GM23338 (cell line): ENCODE data around the gene SLC2A4RG. TPM values are rescaled to one million over a fixed set of nuclear protein-coding genes. Genes with fewer than 3 reads are reported as not detected.

Experiments used
- ATAC-seq: fragments of 200-7000 bp; cut with Tn5 transposase; 3 replicates; pipeline ENCODE4 v1.9.1; 2020
- DNase-seq: peaks from one replicate; pipeline ENCODE4 v3.0.0-alpha.2; 2015; ENCODE audit warnings: low spot score
- H2AFZ ChIP-seq: fragments of 200-600 bp; sonication (generic); 2 replicates; pipeline ENCODE4 v1.8.0; 2016; ENCODE audit warnings: antibody characterized with exemption, mild to moderate bottlenecking, moderate library complexity
- H3F3A ChIP-seq: fragments of 200-600 bp; sonication (generic); replicated peaks from 2 replicates; pipeline ENCODE4 v1.8.0; 2017; ENCODE audit warnings: antibody characterized with exemption, mixed run types, low read depth
- H3K27ac ChIP-seq: fragments of 200-600 bp; sonication (generic); 2 replicates; pipeline ENCODE4 v1.6.1; 2016; ENCODE audit warnings: low read depth
- H3K27me3 ChIP-seq: fragments of 200-600 bp; sonication (generic); 2 replicates; pipeline ENCODE4 v1.8.0; 2016; ENCODE audit warnings: mild to moderate bottlenecking, mixed run types, moderate library complexity; ENCODE audit not compliant: insufficient read depth
- H3K36me3 ChIP-seq: fragments of 200-600 bp; sonication (generic); 2 replicates; pipeline ENCODE4 v1.8.0; 2016; ENCODE audit warnings: mild to moderate bottlenecking; ENCODE audit not compliant: insufficient read depth
- H3K4me1 ChIP-seq: fragments of 200-600 bp; sonication (generic); 2 replicates; pipeline ENCODE4 v1.8.0; 2016; ENCODE audit warnings: mild to moderate bottlenecking, moderate library complexity; ENCODE audit not compliant: insufficient read depth
- H3K4me2 ChIP-seq: fragments of 200-600 bp; sonication (generic); 2 replicates; pipeline ENCODE4 v1.7.1; 2017; ENCODE audit warnings: mixed run types
- H3K4me3 ChIP-seq: fragments of 200-600 bp; sonication (generic); 2 replicates; pipeline ENCODE4 v1.6.1; 2016; ENCODE audit warnings: mixed run types
- H3K79me2 ChIP-seq: fragments of 200-600 bp; sonication (generic); replicated peaks from 2 replicates; pipeline ENCODE4 v1.8.0; 2017; ENCODE audit warnings: mild to moderate bottlenecking; ENCODE audit not compliant: insufficient read depth
- H3K9me2 ChIP-seq: fragments of 200-600 bp; sonication (generic); 2 replicates; pipeline ENCODE4 v1.8.0; 2017; ENCODE audit not compliant: insufficient read depth
- H4K20me1 ChIP-seq: fragments of 200-600 bp; sonication (generic); replicated peaks from 2 replicates; pipeline ENCODE4 v1.8.0; 2017; ENCODE audit warnings: mild to moderate bottlenecking; ENCODE audit not compliant: insufficient read depth
- H3K27ac Mint-ChIP-seq: 2 replicates; pipeline ENCODE4 v1.8.0; 2020; ENCODE audit warnings: inconsistent platforms, mild to moderate bottlenecking, moderate library complexity, mixed read lengths
- H3K27me3 Mint-ChIP-seq: 3 replicates; pipeline ENCODE4 v1.8.0; 2022; ENCODE audit warnings: low read depth, mild to moderate bottlenecking, moderate library complexity, mixed read lengths, inconsistent platforms; ENCODE audit not compliant: insufficient read depth, poor library complexity
- H3K36me3 Mint-ChIP-seq: 3 replicates; pipeline ENCODE4 v1.8.0; 2021; ENCODE audit warnings: low read depth, mild to moderate bottlenecking, inconsistent platforms, moderate library complexity, mixed read lengths
- H3K4me1 Mint-ChIP-seq: 3 replicates; pipeline ENCODE4 v1.8.0; 2020; ENCODE audit warnings: mild to moderate bottlenecking, inconsistent platforms, mixed read lengths
- H3K4me3 Mint-ChIP-seq: 3 replicates; pipeline ENCODE4 v1.8.0; 2021; ENCODE audit warnings: moderate library complexity, mild to moderate bottlenecking, inconsistent platforms, mixed read lengths
- H3K9me3 Mint-ChIP-seq: 3 replicates; pipeline ENCODE4 v1.8.0; 2020; ENCODE audit warnings: moderate library complexity, mild to moderate bottlenecking, inconsistent platforms, mixed read lengths
- CREB1 ChIP-seq: fragments of 250-450 bp; sonication (Bioruptor Pico); IDR thresholded peaks from 2 replicates; pipeline ENCODE4 v1.5.0; 2020; ENCODE audit warnings: low read depth, mild to moderate bottlenecking, moderate library complexity
- CTCF ChIP-seq, 2 experiments: fragments of 200-600 bp in 1 of 2; sonication (generic) in 1 of 2; conservative IDR thresholded peaks; 2 replicates each; pipeline versions ENCODE4 v1.5.1 to v1.6.1; 2016 to 2017; ENCODE audit warnings: antibody characterized with exemption in 2 of 2, low read depth in 2 of 2, mild to moderate bottlenecking in 2 of 2, moderate library complexity in 1 of 2
- ETS1 ChIP-seq: IDR thresholded peaks from 2 replicates; pipeline ENCODE4 v1.6.1; 2016; ENCODE audit warnings: antibody characterized with exemption
- EZH2 ChIP-seq: fragments of 200-600 bp; sonication (generic); IDR thresholded peaks from one replicate; pipeline ENCODE4 v1.8.0; 2017; ENCODE audit warnings: antibody characterized with exemption, mild to moderate bottlenecking, low read depth; ENCODE audit not compliant: unreplicated experiment
- JUNB ChIP-seq: IDR thresholded peaks from one replicate; pipeline ENCODE4 v1.6.1; 2016; ENCODE audit warnings: antibody characterized with exemption; ENCODE audit not compliant: unreplicated experiment
- NANOG ChIP-seq: IDR thresholded peaks from 2 replicates; pipeline ENCODE4 v1.6.1; 2016; ENCODE audit warnings: antibody characterized with exemption, borderline replicate concordance
- POLR2AphosphoS5 ChIP-seq: IDR thresholded peaks from 2 replicates; pipeline ENCODE4 v1.6.1; 2016; ENCODE audit warnings: antibody characterized with exemption, low read depth
- STAT1 ChIP-seq: IDR thresholded peaks from one replicate; pipeline ENCODE4 v1.6.1; 2016; ENCODE audit warnings: antibody characterized with exemption; ENCODE audit not compliant: unreplicated experiment
- ZNF114 ChIP-seq: fragments of 250-450 bp; sonication (Bioruptor Pico); IDR thresholded peaks from 2 replicates; pipeline ENCODE4 v1.5.0; 2020; ENCODE audit warnings: mild to moderate bottlenecking, moderate library complexity
- polyA plus RNA-seq: library from polyadenylated mRNA; unstranded; fragments of >200 nt; fragmentation: Nextera tagmentation; extraction: Ambion mirVana; gene quantifications from 2 replicates; pipeline ENCODE4 v1.2.1, GENCODE V29; 2016
- total RNA-seq: library from RNA; depleted of rRNA; stranded (reverse); fragments of >200 nt; shearing (Covaris generic); gene quantifications from 2 replicates; pipeline ENCODE4 v1.2.3, GENCODE V29; 2014
- TF ChIP-seq, protein P1 (sequence below): fragments of 250-450 bp; sonication (Bioruptor Pico); IDR thresholded peaks from 2 replicates; pipeline ENCODE4 v1.5.0; 2020; ENCODE audit warnings: mild to moderate bottlenecking, moderate library complexity
- TF ChIP-seq, protein P2 (sequence below): IDR thresholded peaks from one replicate; pipeline ENCODE4 v1.6.1; 2018; ENCODE audit warnings: antibody characterized with exemption; ENCODE audit not compliant: unreplicated experiment

The SLC2A4RG gene
- total and polyA plus RNA-seq, 2 experiments from 2014 or later, result 22.8 to 42.0 TPM

DNA sequence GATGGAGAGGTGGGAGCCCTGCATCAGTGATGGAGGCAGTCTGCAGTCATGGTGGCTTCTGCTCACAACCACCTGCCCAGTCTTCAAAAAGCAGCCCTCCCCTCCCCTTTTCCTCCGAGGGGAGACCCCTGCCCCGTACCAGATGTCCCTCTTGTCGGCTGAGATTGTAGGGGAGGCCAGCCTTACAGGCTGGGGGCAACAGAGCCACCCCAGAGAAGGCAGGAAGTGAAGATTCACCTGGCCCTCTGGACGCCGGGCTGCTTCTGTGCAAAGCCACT lies 38.6 kb upstream of the SLC2A4RG start:
- peaks cover 16% of the 10 kb centered on the region for H3K27me3 Mint-ChIP-seq
- Histone ChIP-seq H3K36me3 (no peaks in the 10 kb centered on the region), H3F3A (peaks cover 4% of the 10 kb centered on the region; the same call in 1 of the 2 replicates), H3K27ac (no peak overlapping the region), H3K27me3 (no peaks in the 10 kb centered on the region), H4K20me1 (peaks cover 4% of the 10 kb centered on the region; the same call in 1 of the 2 replicates), H3K4me3 (no peak overlapping the region), H3K9me2 (no peaks in the 10 kb centered on the region), H3K4me2 (no peak overlapping the region), H3K79me2 (no peaks in the 10 kb centered on the region), H2AFZ (no peak overlapping the region), H3K4me1 (no peaks in the 10 kb centered on the region)
- H3K4me1 Mint-ChIP-seq, result peaks cover 3% of the 10 kb centered on the region; the same call in 2 of the 3 replicates
- H3K4me3 Mint-ChIP-seq, result no peak overlapping the region
- no peak for TF ChIP-seq STAT1
- TF ChIP-seq CREB1, result no peak
- TF ChIP-seq NANOG, result no peak
- no peak for TF ChIP-seq POLR2AphosphoS5
- TF ChIP-seq ZNF114 (CRISPR knock-in tag), result no peak
- TF ChIP-seq ETS1, result no peak
- no peak for TF ChIP-seq EZH2
- TF ChIP-seq JUNB, result no peak
- TF ChIP-seq, protein P1, sequence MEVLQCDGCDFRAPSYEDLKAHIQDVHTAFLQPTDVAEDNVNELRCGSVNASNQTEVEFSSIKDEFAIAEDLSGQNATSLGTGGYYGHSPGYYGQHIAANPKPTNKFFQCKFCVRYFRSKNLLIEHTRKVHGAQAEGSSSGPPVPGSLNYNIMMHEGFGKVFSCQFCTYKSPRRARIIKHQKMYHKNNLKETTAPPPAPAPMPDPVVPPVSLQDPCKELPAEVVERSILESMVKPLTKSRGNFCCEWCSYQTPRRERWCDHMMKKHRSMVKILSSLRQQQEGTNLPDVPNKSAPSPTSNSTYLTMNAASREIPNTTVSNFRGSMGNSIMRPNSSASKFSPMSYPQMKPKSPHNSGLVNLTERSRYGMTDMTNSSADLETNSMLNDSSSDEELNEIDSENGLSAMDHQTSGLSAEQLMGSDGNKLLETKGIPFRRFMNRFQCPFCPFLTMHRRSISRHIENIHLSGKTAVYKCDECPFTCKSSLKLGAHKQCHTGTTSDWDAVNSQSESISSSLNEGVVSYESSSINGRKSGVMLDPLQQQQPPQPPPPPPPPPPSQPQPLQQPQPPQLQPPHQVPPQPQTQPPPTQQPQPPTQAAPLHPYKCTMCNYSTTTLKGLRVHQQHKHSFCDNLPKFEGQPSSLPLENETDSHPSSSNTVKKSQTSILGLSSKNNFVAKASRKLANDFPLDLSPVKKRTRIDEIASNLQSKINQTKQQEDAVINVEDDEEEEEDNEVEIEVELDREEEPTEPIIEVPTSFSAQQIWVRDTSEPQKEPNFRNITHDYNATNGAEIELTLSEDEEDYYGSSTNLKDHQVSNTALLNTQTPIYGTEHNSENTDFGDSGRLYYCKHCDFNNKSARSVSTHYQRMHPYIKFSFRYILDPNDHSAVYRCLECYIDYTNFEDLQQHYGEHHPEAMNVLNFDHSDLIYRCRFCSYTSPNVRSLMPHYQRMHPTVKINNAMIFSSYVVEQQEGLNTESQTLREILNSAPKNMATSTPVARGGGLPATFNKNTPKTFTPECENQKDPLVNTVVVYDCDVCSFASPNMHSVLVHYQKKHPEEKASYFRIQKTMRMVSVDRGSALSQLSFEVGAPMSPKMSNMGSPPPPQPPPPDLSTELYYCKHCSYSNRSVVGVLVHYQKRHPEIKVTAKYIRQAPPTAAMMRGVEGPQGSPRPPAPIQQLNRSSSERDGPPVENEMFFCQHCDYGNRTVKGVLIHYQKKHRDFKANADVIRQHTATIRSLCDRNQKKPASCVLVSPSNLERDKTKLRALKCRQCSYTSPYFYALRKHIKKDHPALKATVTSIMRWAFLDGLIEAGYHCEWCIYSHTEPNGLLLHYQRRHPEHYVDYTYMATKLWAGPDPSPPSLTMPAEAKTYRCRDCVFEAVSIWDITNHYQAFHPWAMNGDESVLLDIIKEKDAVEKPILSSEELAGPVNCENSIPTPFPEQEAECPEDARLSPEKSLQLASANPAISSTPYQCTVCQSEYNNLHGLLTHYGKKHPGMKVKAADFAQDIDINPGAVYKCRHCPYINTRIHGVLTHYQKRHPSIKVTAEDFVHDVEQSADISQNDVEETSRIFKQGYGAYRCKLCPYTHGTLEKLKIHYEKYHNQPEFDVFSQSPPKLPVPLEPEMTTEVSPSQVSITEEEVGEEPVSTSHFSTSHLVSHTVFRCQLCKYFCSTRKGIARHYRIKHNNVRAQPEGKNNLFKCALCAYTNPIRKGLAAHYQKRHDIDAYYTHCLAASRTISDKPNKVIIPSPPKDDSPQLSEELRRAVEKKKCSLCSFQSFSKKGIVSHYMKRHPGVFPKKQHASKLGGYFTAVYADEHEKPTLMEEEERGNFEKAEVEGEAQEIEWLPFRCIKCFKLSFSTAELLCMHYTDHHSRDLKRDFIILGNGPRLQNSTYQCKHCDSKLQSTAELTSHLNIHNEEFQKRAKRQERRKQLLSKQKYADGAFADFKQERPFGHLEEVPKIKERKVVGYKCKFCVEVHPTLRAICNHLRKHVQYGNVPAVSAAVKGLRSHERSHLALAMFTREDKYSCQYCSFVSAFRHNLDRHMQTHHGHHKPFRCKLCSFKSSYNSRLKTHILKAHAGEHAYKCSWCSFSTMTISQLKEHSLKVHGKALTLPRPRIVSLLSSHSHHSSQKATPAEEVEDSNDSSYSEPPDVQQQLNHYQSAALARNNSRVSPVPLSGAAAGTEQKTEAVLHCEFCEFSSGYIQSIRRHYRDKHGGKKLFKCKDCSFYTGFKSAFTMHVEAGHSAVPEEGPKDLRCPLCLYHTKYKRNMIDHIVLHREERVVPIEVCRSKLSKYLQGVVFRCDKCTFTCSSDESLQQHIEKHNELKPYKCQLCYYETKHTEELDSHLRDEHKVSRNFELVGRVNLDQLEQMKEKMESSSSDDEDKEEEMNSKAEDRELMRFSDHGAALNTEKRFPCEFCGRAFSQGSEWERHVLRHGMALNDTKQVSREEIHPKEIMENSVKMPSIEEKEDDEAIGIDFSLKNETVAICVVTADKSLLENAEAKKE (CRISPR knock-in tag), result no peak
- no peak for TF ChIP-seq CTCF (conservative IDR thresholded peaks at IDR 0.05; ENCODE audit: low read depth in 2 of 2)
- TF ChIP-seq, protein P2, sequence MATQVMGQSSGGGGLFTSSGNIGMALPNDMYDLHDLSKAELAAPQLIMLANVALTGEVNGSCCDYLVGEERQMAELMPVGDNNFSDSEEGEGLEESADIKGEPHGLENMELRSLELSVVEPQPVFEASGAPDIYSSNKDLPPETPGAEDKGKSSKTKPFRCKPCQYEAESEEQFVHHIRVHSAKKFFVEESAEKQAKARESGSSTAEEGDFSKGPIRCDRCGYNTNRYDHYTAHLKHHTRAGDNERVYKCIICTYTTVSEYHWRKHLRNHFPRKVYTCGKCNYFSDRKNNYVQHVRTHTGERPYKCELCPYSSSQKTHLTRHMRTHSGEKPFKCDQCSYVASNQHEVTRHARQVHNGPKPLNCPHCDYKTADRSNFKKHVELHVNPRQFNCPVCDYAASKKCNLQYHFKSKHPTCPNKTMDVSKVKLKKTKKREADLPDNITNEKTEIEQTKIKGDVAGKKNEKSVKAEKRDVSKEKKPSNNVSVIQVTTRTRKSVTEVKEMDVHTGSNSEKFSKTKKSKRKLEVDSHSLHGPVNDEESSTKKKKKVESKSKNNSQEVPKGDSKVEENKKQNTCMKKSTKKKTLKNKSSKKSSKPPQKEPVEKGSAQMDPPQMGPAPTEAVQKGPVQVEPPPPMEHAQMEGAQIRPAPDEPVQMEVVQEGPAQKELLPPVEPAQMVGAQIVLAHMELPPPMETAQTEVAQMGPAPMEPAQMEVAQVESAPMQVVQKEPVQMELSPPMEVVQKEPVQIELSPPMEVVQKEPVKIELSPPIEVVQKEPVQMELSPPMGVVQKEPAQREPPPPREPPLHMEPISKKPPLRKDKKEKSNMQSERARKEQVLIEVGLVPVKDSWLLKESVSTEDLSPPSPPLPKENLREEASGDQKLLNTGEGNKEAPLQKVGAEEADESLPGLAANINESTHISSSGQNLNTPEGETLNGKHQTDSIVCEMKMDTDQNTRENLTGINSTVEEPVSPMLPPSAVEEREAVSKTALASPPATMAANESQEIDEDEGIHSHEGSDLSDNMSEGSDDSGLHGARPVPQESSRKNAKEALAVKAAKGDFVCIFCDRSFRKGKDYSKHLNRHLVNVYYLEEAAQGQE, result no peak
- no peak for ATAC-seq
- H3K36me3 Mint-ChIP-seq, result peaks cover 10% of the 10 kb centered on the region
- no peaks in the 10 kb centered on the region for H3K9me3 Mint-ChIP-seq
- no peak overlapping the region for H3K27ac Mint-ChIP-seq
- no peak for DNase-seq
